HG03460 (cell line): ENCODE data around the gene EFCC1.

Source experiments
- ATAC-seq: cut with Tn5 transposase; IDR thresholded peaks from one replicate; pipeline ENCODE4 v1.9.1; 2021; ENCODE audit not compliant: unreplicated experiment

EFCC1 gene

DNA sequence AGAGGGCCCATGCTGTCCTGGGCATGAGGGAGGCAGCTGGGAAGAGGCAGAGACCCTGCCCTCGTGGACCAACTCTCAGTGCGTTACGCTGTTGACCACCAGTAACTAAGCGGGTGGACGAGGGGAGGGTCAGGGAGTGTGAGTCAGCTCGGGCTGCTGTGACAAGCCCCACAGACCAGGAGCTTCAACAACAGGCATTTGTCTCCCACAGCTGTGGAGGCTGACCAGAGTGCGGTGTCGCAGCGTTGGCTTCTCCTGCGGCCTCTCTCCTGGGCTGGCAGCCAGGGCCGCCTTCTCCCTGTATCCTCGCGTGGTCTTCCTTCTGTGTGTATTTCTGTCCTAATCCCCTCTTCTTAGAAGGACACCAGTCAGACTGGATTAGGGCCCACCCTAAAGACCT is 13.0 kb downstream of the EFCC1 start:
- no peak for ATAC-seq

DNA sequence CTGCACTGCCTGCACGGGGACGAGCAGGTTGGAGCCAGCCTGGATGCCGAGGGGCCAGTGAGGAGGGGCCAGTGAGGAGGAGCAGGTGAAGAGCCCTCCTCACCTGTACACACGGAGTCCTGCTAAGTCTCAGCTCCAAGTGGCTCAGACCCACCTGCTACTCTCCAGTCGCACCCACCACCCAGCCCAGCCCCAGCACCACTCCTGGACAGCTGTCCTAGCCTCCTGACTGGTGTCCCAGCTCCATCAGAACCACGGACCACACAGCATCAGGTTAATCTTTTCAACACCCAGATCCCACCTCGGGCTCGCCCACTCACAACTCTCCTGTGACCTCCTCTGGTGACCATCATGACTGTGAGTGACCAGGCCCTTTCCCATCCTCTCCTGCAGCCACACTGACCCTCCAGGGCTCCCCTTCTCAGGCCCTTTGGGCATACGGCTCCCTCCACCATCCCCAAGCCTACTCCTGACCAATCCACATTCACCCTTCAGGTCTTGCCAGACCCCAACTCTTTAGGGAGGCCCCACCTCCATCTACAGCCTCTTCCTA is 13.8 kb downstream of the EFCC1 start:
- no peak for ATAC-seq

DNA sequence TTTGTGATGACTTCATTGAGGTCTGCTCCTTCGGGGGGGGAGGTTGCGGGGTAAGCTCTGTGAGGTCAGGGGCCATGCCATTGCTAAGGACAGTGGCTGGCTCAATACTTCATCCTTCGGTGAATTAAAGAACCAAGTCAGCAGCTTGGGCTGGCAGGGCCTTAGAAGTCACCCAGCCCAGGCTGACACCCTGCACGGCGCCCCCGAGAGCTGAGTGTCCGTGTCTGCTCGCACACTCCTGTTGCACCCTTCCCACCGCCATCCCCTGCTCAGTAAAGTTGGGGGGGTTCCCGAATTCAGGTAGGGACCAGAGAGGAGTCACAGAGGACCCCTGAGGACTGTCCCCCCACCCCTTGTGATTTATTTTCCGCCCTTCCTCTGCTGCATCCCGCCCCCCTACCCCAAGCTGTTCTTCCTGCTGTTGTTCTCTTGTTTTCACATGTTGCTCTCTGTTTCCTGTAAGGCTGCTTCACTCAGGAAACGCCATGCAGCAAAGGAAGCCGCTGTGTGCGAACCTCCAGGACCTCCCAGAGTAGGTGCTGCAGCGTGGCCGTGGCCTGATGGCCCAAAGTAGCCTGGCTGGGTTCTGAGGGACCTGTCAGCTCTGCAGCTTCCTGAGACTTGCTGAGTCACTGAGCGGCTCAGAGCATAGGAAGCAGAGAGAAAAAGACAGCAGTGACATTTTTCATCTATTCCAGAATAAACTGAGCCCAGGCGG is 14.4 kb downstream of the EFCC1 start:
- ATAC-seq = no peak

DNA sequence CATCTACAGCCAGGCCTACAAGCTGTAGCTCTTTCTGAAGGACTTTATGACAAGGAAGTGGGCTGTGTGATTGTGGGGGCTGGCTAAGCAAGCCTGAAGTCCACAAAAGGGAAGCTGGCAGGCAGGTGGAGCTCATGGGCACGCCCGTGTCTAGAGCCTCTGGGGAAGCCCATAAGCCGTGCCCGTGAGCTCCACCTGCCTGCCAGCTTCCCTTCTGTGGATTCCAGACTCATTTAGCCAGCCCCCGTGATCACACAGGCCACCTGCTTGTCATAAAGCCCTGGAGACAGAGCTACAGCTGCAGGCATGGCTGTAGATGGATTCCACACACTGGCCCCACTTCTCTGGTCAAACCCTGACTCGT is 15.2 kb downstream of the EFCC1 start:
- ATAC-seq = no peak

DNA sequence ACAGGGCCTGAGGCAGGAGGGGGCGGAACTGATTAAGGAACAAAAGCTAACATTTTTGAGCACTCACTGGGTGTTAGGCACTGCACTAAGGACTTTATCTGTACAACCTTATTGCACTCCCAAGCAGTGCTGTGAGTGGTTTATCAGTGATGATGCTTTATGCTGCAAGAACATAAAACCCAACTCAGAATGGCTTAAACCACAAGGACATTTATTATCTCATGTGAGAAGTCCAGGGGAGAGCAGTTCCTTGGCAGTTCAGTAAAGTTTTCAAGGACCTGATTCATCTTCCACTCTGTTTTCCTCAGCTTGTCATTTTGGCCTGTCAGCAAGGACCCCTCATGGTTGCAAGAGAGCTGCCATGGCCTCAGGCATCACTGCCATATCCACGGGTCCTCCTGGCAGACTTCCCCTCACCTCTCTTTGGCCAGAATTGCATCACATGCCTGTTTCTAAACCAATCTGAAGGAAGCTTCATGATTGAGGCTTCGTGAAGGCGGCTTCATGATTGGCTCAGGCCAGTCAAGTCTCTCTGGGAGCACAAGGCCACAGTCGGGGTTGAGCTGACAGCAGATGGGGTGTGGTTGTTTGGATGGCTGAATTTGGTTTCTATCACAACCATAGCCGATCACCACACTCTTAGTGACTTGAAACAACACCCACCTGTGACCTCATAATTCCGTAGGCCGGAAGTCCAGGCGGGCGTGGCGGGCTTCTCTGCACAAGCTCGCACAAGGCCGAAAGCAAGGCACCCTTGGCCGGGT is 15.8 kb downstream of the EFCC1 start:
- ATAC-seq = peak; percentile 32

DNA sequence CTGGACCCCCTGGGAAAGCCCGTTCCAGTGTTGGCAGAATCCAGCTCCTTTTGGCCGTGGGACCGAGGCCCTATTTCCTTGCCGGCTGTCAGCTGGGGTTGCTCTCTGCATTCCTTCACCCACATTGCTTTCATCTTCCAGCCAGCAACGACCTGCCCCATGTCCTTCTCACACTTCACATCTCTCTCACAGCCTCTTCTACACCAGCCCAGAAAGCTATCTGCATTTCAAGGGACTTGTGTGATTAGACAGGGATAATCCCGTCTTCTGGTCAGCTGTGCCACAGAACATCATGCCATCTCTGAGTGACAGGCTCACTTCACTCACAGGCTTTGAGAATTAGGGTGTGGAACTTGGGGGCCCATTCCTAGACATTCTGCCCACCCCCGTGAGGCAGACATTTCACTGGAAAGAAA is 16.4 kb downstream of the EFCC1 start:
- ATAC-seq = no peak

DNA sequence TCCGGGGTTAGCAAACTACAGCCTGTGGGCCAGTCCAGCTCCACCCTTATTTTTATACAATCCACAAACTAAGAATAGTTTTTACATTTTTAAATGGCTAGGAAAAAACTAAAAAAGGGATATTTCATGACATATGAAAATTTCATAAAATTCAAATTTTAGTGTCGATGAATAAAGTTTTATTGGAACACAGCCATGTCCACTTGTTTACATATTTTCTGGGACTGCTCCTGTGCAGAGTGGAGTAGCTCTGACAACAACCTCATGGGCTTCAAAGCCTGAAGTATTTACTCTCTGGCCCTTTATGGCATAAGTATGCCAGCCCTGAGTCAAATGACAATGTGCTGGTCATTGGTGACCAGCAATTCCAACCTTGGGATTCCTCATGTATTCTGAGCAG is 17.2 kb downstream of the EFCC1 start:
- no peak for ATAC-seq

DNA sequence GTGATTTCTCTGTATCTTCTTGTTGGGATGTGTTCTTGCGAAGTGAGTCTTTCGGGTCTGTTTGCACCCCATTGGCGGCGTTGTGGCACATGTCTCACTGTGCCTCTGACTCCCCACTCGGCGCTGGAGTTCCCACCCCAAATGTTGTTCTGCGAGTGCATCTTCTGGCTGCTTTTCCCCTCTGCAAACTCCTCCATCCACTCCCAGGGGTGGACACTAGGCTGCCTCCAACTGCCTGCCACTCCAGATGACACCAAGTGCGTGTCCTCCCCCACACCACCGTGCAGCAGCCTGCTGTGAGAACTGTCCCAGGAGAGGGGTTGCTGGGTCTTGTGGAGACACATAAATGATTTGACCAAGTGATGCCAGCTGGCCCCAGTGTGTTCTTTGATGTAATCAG is 17.6 kb downstream of the EFCC1 start:
- ATAC-seq = no peak

DNA sequence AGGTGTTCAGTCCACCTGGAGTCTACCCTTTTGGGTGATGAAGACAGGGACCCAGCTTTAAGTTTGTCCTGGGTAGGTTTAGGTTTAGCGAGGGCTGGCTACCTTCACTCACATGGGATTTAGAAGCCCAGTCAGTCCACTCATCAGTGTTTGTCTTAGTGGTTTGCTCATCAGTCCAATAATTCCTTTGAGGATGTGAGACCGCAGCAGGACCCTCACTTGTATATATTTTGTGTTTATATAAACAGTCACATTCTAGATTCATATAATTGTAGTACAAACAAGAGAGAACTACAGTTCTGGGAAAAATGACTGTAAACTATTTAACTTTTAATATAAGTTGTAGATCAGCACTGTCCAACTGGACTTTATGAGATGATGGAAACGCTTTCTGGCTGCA is 18.2 kb downstream of the EFCC1 start:
- ATAC-seq = no peak

DNA sequence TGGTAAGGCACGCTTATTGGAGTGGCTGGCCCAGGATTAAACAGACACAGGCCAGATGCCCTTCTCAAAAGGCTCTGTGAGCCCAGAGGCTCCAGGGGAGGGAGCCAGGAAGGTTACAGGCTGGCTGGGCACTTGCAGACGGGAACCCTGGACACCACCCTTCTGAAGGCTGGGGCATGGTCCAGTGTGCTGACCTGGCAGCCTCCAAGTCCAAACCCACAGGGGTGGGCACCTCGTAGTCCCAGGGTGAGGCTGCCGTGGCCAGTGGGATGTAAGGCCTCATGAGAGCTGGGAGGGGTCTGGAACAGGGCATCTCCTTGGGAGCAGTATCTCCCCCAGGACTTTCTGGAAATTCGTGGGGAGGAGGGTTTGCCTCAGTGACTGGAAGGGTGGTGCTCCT is 19.6 kb downstream of the EFCC1 start:
- no peak for ATAC-seq

DNA sequence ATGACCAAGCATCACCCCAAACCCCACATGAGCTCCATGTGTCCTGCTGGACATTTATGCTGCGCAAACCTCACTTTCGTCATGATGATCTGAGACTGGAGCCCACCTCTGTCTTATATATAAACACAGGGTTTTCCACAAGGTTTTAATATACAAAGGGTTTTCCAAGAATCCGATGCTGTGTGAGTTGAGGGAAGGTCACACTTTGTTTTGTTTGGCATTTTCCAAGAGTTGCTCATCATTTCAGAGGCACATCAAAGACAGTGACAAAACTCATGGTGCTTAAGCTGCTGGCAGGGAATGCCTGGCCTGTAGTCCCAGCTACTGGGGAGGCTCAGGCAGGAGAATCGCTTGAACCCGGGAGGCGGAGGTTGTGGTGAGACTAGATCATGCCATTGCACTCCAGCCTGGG is 20.0 kb downstream of the EFCC1 start:
- ATAC-seq = no peak

DNA sequence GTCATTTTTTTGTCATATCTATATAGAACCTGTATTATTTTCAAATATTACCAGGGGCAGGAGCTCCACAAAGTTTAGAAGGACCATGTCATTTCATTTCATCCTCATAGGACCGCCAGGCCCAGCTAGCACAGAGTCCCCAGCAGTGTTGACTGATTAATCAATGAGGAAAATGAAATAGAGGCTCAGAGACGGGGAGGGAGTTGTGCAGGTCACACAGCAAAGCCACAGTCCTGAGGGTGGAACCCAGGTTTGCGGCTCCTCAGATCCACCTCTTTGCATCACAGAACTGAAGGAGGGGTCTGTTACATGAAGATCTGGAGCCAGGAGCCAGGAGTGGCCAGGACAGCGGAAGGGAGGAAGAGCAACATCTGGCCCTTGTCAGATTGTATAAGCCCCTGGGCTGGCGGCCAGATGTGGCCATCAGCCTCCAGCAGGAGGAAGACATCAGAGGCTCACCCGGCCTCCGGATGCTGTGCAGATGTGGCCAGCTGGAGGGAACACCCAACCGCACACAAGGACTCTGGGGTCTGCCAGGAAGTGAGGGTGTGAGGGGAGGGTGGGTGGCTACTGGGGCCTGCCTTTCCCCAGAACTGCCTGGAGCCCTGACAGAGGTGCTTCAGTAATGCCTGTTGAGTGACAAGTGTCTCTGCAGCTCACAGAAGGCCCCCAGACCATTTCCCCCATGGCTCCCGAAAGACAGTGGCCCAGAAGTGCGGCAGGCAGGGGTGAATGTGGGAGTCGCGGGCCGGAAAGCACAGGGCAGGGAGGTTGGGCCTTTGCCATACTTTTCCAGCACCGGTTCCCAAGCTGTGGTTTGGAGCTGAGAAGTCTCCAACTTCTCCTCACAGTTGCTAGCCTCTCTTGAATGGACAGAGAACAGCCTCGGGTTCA is 21.3 kb downstream of the EFCC1 start:
- ATAC-seq = no peak

DNA sequence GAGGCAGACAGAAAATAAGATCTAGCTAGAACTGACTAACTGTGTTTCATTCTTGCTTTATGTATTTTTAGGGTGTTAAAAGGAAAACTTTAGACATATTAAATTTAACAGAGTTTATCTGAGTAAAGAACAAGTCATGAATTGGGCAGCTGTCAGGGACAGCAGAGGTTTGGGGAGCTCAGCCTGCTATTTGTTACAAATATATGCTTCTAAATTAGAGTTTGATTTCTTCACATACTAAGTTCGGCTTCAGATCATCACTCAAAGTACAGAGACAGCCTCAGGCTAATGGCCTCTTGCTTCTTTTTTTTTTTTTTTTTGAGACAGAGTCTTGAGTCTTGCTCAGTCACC is 21.9 kb downstream of the EFCC1 start:
- no peak for ATAC-seq

DNA sequence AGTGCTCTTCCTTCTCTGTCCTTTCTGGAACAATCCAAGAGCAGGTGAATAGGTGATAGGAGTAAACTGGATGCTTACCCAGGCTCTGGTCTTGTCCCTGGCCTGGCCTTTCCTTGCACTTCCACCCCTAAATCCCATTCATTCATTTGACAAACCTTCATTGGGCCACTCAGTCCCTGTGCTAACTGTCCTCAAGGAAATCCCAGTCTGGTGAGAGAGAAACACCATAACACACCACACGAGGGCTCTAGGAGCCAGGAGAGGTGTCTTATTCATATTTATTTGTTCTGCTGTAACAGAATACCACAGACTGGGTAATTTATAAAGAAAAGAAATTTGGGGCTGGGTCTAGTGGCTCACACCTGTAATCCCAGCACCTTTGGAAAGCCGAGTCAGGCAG is 22.8 kb downstream of the EFCC1 start:
- ATAC-seq = no peak

DNA sequence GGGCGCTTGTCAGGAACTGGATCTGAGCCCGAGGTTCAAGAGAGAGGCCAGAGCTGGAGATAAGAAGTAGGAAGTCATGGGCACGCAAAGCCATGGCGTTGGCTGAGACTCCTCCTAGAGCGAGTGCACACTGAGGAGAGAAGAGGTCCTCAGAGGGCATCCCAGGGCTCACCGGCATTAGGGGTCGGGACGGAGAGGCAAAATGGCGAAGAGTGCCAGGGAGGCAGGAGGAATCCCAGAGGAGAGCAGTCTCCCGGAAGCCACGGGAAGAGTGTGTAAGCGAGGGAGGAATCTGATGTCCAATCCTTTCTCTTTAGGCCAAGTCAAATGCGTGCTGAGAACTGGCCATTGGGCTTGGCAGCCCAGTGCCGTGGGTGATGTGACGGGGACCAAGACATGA is 24.0 kb downstream of the EFCC1 start:
- ATAC-seq = no peak

DNA sequence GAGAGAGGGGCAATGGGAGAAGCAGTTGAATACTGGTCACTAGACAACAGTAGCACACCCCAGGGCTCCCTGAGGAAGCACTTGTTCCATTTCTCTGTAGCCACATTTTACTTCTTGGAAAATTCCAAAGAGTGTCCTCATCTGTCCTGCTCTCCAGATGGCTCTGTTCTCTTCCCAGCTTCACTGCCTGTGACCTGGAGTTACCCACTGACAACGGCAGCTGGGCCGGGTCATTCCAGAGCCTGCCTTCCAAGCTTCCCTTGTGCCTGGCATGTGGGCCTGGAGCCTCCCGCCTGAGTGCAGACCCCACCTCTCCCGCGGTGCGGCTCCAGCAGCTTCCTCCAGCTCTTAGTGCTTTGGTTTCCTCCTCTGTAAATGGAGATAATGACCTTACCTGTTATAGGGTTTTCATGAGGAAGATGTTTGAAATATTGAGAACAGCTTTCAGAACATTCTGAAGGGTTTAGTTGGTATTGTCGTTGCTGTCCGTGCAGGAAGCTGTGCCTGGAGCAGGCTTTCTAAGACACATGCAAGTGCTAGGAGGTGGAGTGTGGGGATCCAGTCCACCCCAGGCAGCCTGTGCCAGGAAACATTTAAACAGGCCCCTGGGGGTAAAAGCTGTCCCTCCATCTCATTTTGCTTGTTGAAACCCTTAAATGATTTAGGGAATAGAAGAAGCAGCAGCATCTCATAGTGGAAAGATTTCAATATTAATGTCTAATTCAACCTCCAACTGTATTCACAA is 24.8 kb downstream of the EFCC1 start:
- ATAC-seq = no peak

DNA sequence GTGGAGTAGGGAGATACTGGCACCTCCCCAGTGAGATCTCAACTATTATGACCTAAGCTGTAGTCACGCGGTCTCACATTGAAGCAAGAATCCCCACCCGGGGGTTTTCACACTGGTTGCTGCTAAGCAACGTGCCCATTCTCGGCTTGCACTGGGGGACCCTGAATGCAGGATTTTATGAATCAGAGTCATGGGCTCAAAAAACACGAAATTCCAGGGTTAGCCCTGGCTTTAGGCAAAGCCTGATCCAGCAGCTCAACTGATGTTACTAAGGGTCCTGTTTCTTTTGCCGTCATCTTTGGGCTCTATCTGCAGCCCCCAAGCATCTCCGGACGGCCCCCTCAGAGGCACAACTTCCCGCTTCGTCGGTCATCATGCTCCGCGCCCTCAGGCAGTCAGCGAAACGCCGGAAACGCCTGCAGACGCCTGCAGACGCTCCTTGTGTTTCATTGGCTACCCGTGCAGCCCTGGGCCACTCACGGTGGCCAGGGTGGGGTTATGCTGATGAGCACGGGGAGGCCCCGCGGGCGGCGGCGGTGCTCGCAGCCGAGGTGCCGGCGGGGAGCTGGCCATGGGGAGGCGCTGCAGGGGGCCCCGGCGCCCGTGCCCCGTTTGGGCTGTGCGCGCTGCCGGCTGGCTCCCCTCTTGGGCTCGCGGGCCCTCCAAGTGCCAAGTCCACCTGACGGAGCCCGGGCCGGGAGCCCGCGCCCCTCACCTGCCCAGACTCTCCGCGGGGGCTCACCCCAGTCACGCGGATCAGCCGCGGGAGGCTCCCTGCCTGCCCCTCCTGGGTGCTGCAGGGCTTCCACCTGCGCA is 25.8 kb downstream of the EFCC1 start:
- ATAC-seq = peak; percentile 99

DNA sequence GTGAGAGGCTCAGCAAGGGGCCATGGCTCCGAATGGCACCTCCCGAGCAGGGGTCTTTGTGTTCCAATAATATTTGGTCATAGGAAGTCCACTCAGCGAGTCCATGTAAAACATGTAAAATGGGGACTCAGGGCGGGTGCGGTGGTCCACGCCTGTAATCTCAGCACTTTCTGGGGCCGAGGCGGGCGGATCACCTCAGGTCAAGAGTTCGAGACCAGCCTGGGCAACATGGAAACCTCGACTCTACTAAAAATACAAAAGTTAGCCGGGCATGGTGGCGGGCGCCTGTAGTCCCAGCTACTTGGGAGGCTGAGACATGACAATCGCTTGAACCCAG is 26.4 kb downstream of the EFCC1 start:
- no peak for ATAC-seq

DNA sequence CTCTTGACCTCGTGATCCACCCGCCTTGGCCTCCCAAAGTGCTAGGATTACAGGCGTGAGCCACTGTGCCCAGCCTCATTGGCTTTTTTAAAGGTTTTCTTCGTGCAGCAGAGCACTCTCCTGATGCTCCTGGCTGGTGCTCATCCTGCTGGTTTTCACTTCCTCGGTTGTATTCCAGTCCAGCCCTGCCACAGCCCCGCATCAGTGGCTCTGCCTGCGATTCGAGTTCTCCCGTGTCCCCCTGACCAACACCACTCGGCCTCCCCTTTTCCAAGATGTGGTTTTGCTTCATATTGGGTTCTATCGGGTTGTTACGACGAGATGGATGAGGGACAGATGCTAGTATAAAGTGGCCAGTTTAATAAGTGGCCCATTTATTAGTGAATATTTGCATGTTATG is 27.8 kb downstream of the EFCC1 start:
- no peak for ATAC-seq

DNA sequence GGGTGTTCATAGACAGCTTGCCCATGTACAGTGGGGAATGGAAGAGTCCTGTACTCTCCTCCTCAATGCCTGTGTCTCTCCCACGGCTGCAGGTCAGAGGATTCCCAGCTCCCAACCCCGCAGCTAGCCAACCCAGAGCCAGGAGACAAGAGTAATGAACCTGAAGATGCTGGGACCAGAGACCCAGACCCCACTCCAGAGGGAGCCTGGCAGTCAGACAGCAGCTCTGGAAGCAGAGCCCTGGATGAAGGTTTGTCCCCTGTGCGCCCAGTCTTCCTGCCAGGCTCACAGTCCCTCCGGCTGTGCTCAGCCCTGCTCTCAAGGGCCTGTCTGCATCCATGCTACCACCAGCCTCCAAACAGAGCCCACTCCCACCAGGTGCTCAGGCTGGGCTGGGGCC is 29.5 kb downstream of the EFCC1 start:
- ATAC-seq = no peak
